DND-41 (cell line): ENCODE data around the gene KIF26A.

Experiments
- CTCF ChIP-seq: IDR thresholded peaks from 2 replicates; pipeline ENCODE4 v1.5.1; 2012; ENCODE audit warnings: borderline replicate concordance, low read length, moderate library complexity, mild to moderate bottlenecking; ENCODE audit not compliant: poor library complexity, severe bottlenecking; ENCODE audit errors: extremely low read depth
- EZH2 ChIP-seq: IDR thresholded peaks from 3 replicates; pipeline ENCODE4 v1.6.1; 2012; ENCODE audit warnings: borderline replicate concordance, low read depth, mild to moderate bottlenecking, moderate library complexity, low read length, inconsistent platforms; ENCODE audit not compliant: severe bottlenecking

- TF ChIP-seq CTCF, result no peak
- TF ChIP-seq EZH2, result no peak
Observed at GRCh38 chr14:104185916-104186495, 47.6 kb downstream of the KIF26A start.
